T-cell (primary cell): Measurements from ENCODE around the gene ENG. TPM values are rescaled to one million over a fixed set of nuclear protein-coding genes. Genes with fewer than 3 reads are reported as not detected.
A peak's percentile ranks its signal among the peaks of the same experiment; 100 is the strongest.

Experiments used
- ATAC-seq, 4 experiments: fragments of 200-7000 bp in 3 of 4; fragments of 150-1000 bp in 1 of 4; cut with Tn5 transposase; replicated peaks in 1 of 4; 1 replicate in 3 of 4; 2 replicates in 1 of 4; pipeline ENCODE4 v1.10.0; 2021; ENCODE audit warnings: moderate library complexity in 3 of 4, mild to moderate bottlenecking in 2 of 4, moderate number of reproducible peaks in 1 of 4
- CTCF ChIA-PET, 2 donors: fragments of 300-600 bp; sonication (Branson Sonifier 250); formaldehyde crosslinking; loops; one replicate each; lab custom pipeline; 2022; ENCODE audit warnings: antibody characterized with exemption in 2 of 2; lab: Charles Lee
- POLR2A ChIA-PET, 2 donors: fragments of 300-600 bp; sonication (Branson Sonifier 250); formaldehyde crosslinking; loops; one replicate each; lab custom pipeline; 2022; ENCODE audit warnings: antibody characterized with exemption in 2 of 2; lab: Charles Lee
- DNase-seq, 35 experiments: peaks; one replicate each; pipeline versions ENCODE4 v3.0.0 to v3.0.0-alpha.2; 2013 to 2023
- H3K27ac ChIP-seq: one replicate; pipeline ENCODE4 v1.5.1; 2013; ENCODE audit warnings: low read length
- H3K27me3 ChIP-seq, 2 experiments: replicated peaks in 1 of 2; 1 replicate in 1 of 2; 2 replicates in 1 of 2; pipeline versions ENCODE4 v1.6.1 to v1.7.0; 2013; ENCODE audit warnings: low read length in 1 of 2, mixed read lengths in 1 of 2; ENCODE audit not compliant: control insufficient read depth in 2 of 2, insufficient read depth in 2 of 2; ENCODE audit errors: extremely low read depth in 1 of 2
- H3K36me3 ChIP-seq, 2 donors: 1 replicate in 1 of 2; 2 replicates in 1 of 2; pipeline versions ENCODE4 v1.6.1 to v1.7.0; 2013; ENCODE audit warnings: low read length in 1 of 2; ENCODE audit not compliant: control insufficient read depth in 2 of 2, insufficient read depth in 1 of 2; ENCODE audit errors: extremely low read depth in 1 of 2
- H3K4me1 ChIP-seq, 2 experiments: 1 replicate in 1 of 2; 2 replicates in 1 of 2; pipeline versions ENCODE4 v1.6.1 to v1.7.0; 2013; ENCODE audit warnings: low read length in 2 of 2, mixed read lengths in 1 of 2; ENCODE audit not compliant: insufficient read depth in 2 of 2, control insufficient read depth in 1 of 2; ENCODE audit errors: extremely low read depth in 1 of 2
- H3K4me3 ChIP-seq, 2 donors: 1 replicate in 1 of 2; 2 replicates in 1 of 2; pipeline versions ENCODE4 v1.5.1 to v1.7.0; 2013; ENCODE audit warnings: mild to moderate bottlenecking in 2 of 2, low read length in 1 of 2, moderate library complexity in 1 of 2; ENCODE audit not compliant: control insufficient read depth in 1 of 2; ENCODE audit errors: extremely low read depth in 1 of 2
- H3K9me3 ChIP-seq: 2 replicates; pipeline ENCODE4 v1.7.0; 2013
- H3K27ac Mint-ChIP-seq, 2 donors: one replicate each; pipeline ENCODE4 v1.8.0; 2020 to 2021; ENCODE audit warnings: mild to moderate bottlenecking in 2 of 2, mixed read lengths in 2 of 2
- H3K27me3 Mint-ChIP-seq, 2 donors: one replicate each; pipeline ENCODE4 v1.8.0; 2021 to 2022; ENCODE audit warnings: mixed read lengths in 2 of 2
- H3K36me3 Mint-ChIP-seq: one replicate; pipeline ENCODE4 v1.8.0; 2021; ENCODE audit warnings: mixed read lengths
- H3K4me1 Mint-ChIP-seq, 3 donors: one replicate each; pipeline ENCODE4 v1.8.0; 2020 to 2022; ENCODE audit warnings: mixed read lengths in 3 of 3, mild to moderate bottlenecking in 1 of 3
- H3K4me3 Mint-ChIP-seq, 3 donors: one replicate each; pipeline ENCODE4 v1.8.0; 2020 to 2022; ENCODE audit warnings: mild to moderate bottlenecking in 3 of 3, mixed read lengths in 3 of 3, moderate library complexity in 3 of 3
- H3K9me3 Mint-ChIP-seq, 3 donors: one replicate each; pipeline ENCODE4 v1.8.0; 2020 to 2022; ENCODE audit warnings: mixed read lengths in 3 of 3
- WGBS: methylation state at CpG from one replicate; pipeline ENCODE4 v1.1.5; 2013; ENCODE audit warnings: missing lambda C conversion rate; ENCODE audit not compliant: insufficient coverage; 5-methylcytosine and 5-hydroxymethylcytosine counted together
- total RNA-seq, 35 experiments: library from RNA in 6 of 35; stranded (reverse) in 6 of 35; fragments of 120-200 nt in 1 of 35; gene quantifications; one replicate each; pipeline versions ENCODE4 v1.2.1 to v1.2.4 and lab custom pipeline; 2013 to 2026

The ENG gene
- total RNA-seq, 5 donors from 2014 or later (not counting 1 experiment from before 2014, with no cell fraction given), result 6.8 to 16.7 (median 8.8) TPM

- Mint-ChIP-seq H3K27me3 (no peaks in the 10 kb centered on the region), H3K4me1 (peaks cover 24 to 27% (median 26%) of the 10 kb centered on the region in 3 donors), H3K9me3 (no peaks in the 10 kb centered on the region), H3K4me3 (no peak overlapping the region), H3K36me3 (no peaks in the 10 kb centered on the region), H3K27ac (no peak overlapping the region)
- ChIA-PET POLR2A (interaction anchor here in 1 of 2 donors (0.7 kb wide), 2 partner anchors 13 to 98 kb away, joined by 7 to 11 read pairs; partner anchors contain the start of gene ENG), CTCF (interaction anchor here in 1 of 2 donors (0.6 kb wide), 1 partner anchor 515 kb away, joined by 5 read pairs; no protein-coding TSS in a partner anchor)
- H3K36me3 ChIP-seq, result no peaks in the 10 kb centered on the region
- no peaks in the 10 kb centered on the region for H3K9me3 ChIP-seq
- no peaks in the 10 kb centered on the region for H3K27me3 ChIP-seq
- H3K4me1 ChIP-seq, result peaks cover 3 to 35% of the 10 kb centered on the region in 2 experiments
- H3K27ac ChIP-seq, result no peak overlapping the region
- DNase-seq (no peak), ATAC-seq (no peak)
- 92% methylated on average over 27 of the region's 30 CpGs for WGBS
- no peak overlapping the region for H3K4me3 ChIP-seq
Measured at GRCh38 chr9:127867356-127868277, 13.2 kb upstream of the ENG start.

GRCh38 chr9:127866535-127866934, 12.1 kb upstream of the ENG start:
- Mint-ChIP-seq H3K4me1 (peaks cover 34 to 38% (median 37%) of the 10 kb centered on the region in 3 donors), H3K27ac (peak overlapping the region; percentile 24 to 36), H3K9me3 (no peaks in the 10 kb centered on the region), H3K4me3 (no peak overlapping the region), H3K36me3 (no peaks in the 10 kb centered on the region), H3K27me3 (no peaks in the 10 kb centered on the region)
- Histone ChIP-seq H3K9me3 (no peaks in the 10 kb centered on the region), H3K27me3 (no peaks in the 10 kb centered on the region), H3K4me1 (peaks cover 13 to 46% of the 10 kb centered on the region in 2 experiments), H3K27ac (no peak overlapping the region), H3K36me3 (no peaks in the 10 kb centered on the region), H3K4me3 (no peak overlapping the region)
- DNase-seq, result no peak
- POLR2A ChIA-PET, result interaction anchor here in 1 of 2 donors (0.7 kb wide), 1 partner anchor 12 kb away, joined by 7 read pairs; the partner anchor contains the start of gene ENG
- WGBS, result 94% methylated on average over 3 of the region's 13 CpGs
- CTCF ChIA-PET, result no interaction called here
- no peak for ATAC-seq

GRCh38 chr9:127865645-127866464, 11.4 kb upstream of the ENG start:
- ChIA-PET CTCF (interaction anchor here (0.6 to 1.6 kb wide), 2 partner anchors 80 to 95 kb away, joined by 4 read pairs; partner anchors contain the start of gene CDK9 (in 1 of the 2)), POLR2A (interaction anchor here in 1 of 2 donors (0.5 kb wide), 1 partner anchor 324 kb away, joined by 5 read pairs; no protein-coding TSS in a partner anchor)
- ATAC-seq, result peak; percentile 14 to 70 (median 38)
- Histone ChIP-seq H3K36me3 (no peaks in the 10 kb centered on the region), H3K4me1 (peaks cover 16 to 53% of the 10 kb centered on the region in 2 experiments), H3K27me3 (no peaks in the 10 kb centered on the region), H3K9me3 (no peaks in the 10 kb centered on the region), H3K27ac (peak overlapping the region; percentile 47), H3K4me3 (no peak overlapping the region)
- H3K9me3 Mint-ChIP-seq, result no peaks in the 10 kb centered on the region
- 74% methylated on average over 12 of the region's 19 CpGs for WGBS
- H3K4me1 Mint-ChIP-seq, result peaks cover 41 to 45% (median 44%) of the 10 kb centered on the region in 3 donors
- H3K4me3 Mint-ChIP-seq, result no peak overlapping the region
- H3K36me3 Mint-ChIP-seq, result no peaks in the 10 kb centered on the region
- H3K27ac Mint-ChIP-seq, result peak overlapping the region; percentile 44 to 60
- no peaks in the 10 kb centered on the region for H3K27me3 Mint-ChIP-seq
- DNase-seq, result peak in 13 of 35 experiments; percentile 18 to 52 (median 28)

- H3K4me1 Mint-ChIP-seq, result peaks cover 49 to 54% (median 52%) of the 10 kb centered on the region in 3 donors
- ChIA-PET CTCF (interaction anchor here (0.6 to 1.0 kb wide), 3 partner anchors 57 to 151 kb away, joined by 3 to 6 read pairs (median 4); no protein-coding TSS in a partner anchor), POLR2A (no interaction called here)
- H3K36me3 Mint-ChIP-seq, result no peaks in the 10 kb centered on the region
- Histone ChIP-seq H3K9me3 (no peaks in the 10 kb centered on the region), H3K27ac (peak overlapping the region; percentile 86), H3K4me1 (peaks cover 16 to 55% of the 10 kb centered on the region in 2 experiments), H3K36me3 (no peaks in the 10 kb centered on the region), H3K27me3 (no peaks in the 10 kb centered on the region), H3K4me3 (no peak overlapping the region)
- H3K27me3 Mint-ChIP-seq, result no peaks in the 10 kb centered on the region
- peak overlapping the region; percentile 97 to 98 for H3K27ac Mint-ChIP-seq
- peak overlapping the region in 2 of 3 donors; percentile 4 to 67 for H3K4me3 Mint-ChIP-seq
- WGBS, result 98% methylated on average over 8 of the region's 13 CpGs
- ATAC-seq (no peak), DNase-seq (no peak)
- H3K9me3 Mint-ChIP-seq, result no peaks in the 10 kb centered on the region
Measured at GRCh38 chr9:127863191-127863621, 8.7 kb upstream of the ENG start.

GRCh38 chr9:127862075-127863011, 7.9 kb upstream of the ENG start:
- POLR2A ChIA-PET, result interaction anchor here in 1 of 2 donors (0.6 kb wide), 1 partner anchor 11 kb away, joined by 3 read pairs; no protein-coding TSS in a partner anchor
- H3K9me3 ChIP-seq, result no peaks in the 10 kb centered on the region
- H3K4me1 ChIP-seq, result peaks cover 16 to 62% of the 10 kb centered on the region in 2 experiments
- WGBS, result 44% methylated on average over 17 of the region's 29 CpGs
- H3K9me3 Mint-ChIP-seq, result no peaks in the 10 kb centered on the region
- H3K27me3 Mint-ChIP-seq, result no peaks in the 10 kb centered on the region
- DNase-seq (peak; percentile 29 to 79 (median 55)), ATAC-seq (peak; percentile 56 to 84 (median 78))
- H3K27me3 ChIP-seq, result no peaks in the 10 kb centered on the region
- no peaks in the 10 kb centered on the region for H3K36me3 Mint-ChIP-seq
- CTCF ChIA-PET, result interaction anchor here (0.6 to 1.0 kb wide), 2 partner anchors 8 to 58 kb away, joined by 3 read pairs; no protein-coding TSS in a partner anchor
- no peak overlapping the region for H3K4me3 ChIP-seq
- peak overlapping the region in 2 of 3 donors; percentile 37 to 67 for H3K4me3 Mint-ChIP-seq
- H3K4me1 Mint-ChIP-seq, result peaks cover 49 to 57% (median 52%) of the 10 kb centered on the region in 3 donors
- H3K27ac ChIP-seq, result peak overlapping the region; percentile 86
- H3K36me3 ChIP-seq, result no peaks in the 10 kb centered on the region
- peak overlapping the region; percentile 97 to 98 for H3K27ac Mint-ChIP-seq
